ENCODE results near the gene UXT. TPM values are rescaled to one million over a fixed set of nuclear protein-coding genes. Genes with fewer than 3 reads are reported as not detected.

UXT gene
- total RNA-seq (2021; fragmentation: NEBNext Ultra II Directional; extraction: Animal tissue kit (Norgen Biotek cat#: 25700)) = 100 to 1,000 TPM in 4 of 6 experiments, 10 to 100 TPM in 2; 94.9 to 104 (median 101) TPM
- long read RNA-seq, transcript UXT-202 (6 exons, 701 nt) = minor isoform, 18 of 80 reads
- long read RNA-seq, transcript UXT-201 (7 exons, 574 nt) = major isoform, 60 of 80 reads
- long read RNA-seq, partial matches to known transcripts = 1 of 80 reads
- long read RNA-seq, other reads (novel, unspliced or antisense) = 1 of 80 reads

GRCh38 chrX:47658684-47659420 lies at the start of gene UXT:
Gene UXT (minus strand): TSS chrX:47659180. CDS start chrX:47658927, 253 bp downstream.
- peaks cover 23% of the 10 kb centered on the region for H3K4me1 Mint-ChIP-seq (ENCODE audit: low read depth)
- H3K27me3 Mint-ChIP-seq (ENCODE audit: insufficient read depth) = no peaks in the 10 kb centered on the region; the same call in 1 of the 2 replicates
- H3K27ac Mint-ChIP-seq = peak within 1 kb of the TSS; percentile 99
- H3K36me3 Mint-ChIP-seq (ENCODE audit: low read depth) = peaks cover 17% of the 10 kb centered on the region
- DNase-seq = peak; percentile 95
- H3K4me3 Mint-ChIP-seq = peak within 1 kb of the TSS; percentile 96
- TF ChIP-seq, protein P1, sequence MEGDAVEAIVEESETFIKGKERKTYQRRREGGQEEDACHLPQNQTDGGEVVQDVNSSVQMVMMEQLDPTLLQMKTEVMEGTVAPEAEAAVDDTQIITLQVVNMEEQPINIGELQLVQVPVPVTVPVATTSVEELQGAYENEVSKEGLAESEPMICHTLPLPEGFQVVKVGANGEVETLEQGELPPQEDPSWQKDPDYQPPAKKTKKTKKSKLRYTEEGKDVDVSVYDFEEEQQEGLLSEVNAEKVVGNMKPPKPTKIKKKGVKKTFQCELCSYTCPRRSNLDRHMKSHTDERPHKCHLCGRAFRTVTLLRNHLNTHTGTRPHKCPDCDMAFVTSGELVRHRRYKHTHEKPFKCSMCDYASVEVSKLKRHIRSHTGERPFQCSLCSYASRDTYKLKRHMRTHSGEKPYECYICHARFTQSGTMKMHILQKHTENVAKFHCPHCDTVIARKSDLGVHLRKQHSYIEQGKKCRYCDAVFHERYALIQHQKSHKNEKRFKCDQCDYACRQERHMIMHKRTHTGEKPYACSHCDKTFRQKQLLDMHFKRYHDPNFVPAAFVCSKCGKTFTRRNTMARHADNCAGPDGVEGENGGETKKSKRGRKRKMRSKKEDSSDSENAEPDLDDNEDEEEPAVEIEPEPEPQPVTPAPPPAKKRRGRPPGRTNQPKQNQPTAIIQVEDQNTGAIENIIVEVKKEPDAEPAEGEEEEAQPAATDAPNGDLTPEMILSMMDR (IDR thresholded peaks at IDR 0.05) = no peak
- H3K9me3 Mint-ChIP-seq = no peaks in the 10 kb centered on the region

GRCh38 chrX:47707031-47707780 lies 48.2 kb upstream of the UXT start:
- Mint-ChIP-seq H3K4me3 (no peak overlapping the region), H3K9me3 (no peaks in the 10 kb centered on the region), H3K36me3 (ENCODE audit: low read depth) (no peaks in the 10 kb centered on the region), H3K27me3 (ENCODE audit: insufficient read depth) (peaks cover 4% of the 10 kb centered on the region), H3K27ac (no peak overlapping the region), H3K4me1 (ENCODE audit: low read depth) (peaks cover 12% of the 10 kb centered on the region; the same call in 1 of the 2 replicates)
- no peak for DNase-seq
- TF ChIP-seq, protein P1 (IDR thresholded peaks at IDR 0.05) = no peak

- peaks cover 12% of the 10 kb centered on the region; the same call in 1 of the 2 replicates for H3K4me1 Mint-ChIP-seq (ENCODE audit: low read depth)
- H3K4me3 Mint-ChIP-seq = no peak overlapping the region; the same call in 1 of the 2 replicates
- peak; percentile 4 for DNase-seq
- peaks cover 5% of the 10 kb centered on the region for H3K27me3 Mint-ChIP-seq (ENCODE audit: insufficient read depth)
- no peaks in the 10 kb centered on the region for H3K9me3 Mint-ChIP-seq
- TF ChIP-seq, protein P1 (IDR thresholded peaks at IDR 0.05) = no peak
- no peaks in the 10 kb centered on the region for H3K36me3 Mint-ChIP-seq (ENCODE audit: low read depth)
- no peak overlapping the region for H3K27ac Mint-ChIP-seq
Measured at GRCh38 chrX:47706575-47706974, 47.6 kb upstream of the UXT start.

- TF ChIP-seq, protein P1 (IDR thresholded peaks at IDR 0.05) = no peak
- Mint-ChIP-seq H3K4me1 (ENCODE audit: low read depth) (peaks cover 12% of the 10 kb centered on the region; the same call in 1 of the 2 replicates), H3K9me3 (no peaks in the 10 kb centered on the region), H3K36me3 (ENCODE audit: low read depth) (no peaks in the 10 kb centered on the region), H3K27me3 (ENCODE audit: insufficient read depth) (peaks cover 5% of the 10 kb centered on the region), H3K27ac (no peak overlapping the region), H3K4me3 (no peak overlapping the region)
- no peak for DNase-seq
Measured at GRCh38 chrX:47704736-47705135, 45.8 kb upstream of the UXT start.

DNA sequence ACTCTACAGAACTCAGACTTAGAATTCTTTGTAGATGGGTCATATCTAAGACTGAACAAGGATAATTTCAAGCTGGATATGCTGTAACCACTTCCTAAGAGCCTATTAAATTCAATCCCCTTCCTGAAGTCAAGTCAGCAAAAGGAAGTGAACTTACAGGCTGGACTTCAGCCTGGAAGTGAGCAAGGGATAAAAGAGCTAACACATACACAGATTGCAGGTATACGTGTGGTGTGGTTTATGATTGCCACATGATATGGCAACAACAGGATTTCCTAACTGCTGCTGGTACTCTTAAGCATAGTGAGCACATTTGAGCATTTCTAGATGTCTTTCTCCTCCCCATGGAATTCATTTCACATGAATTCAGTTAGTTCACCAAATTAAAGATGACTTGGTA lies 38.2 kb upstream of the UXT start:
- Mint-ChIP-seq H3K4me3 (no peak overlapping the region), H3K4me1 (ENCODE audit: low read depth) (no peaks in the 10 kb centered on the region; the same call in 1 of the 2 replicates), H3K36me3 (ENCODE audit: low read depth) (no peaks in the 10 kb centered on the region), H3K27ac (no peak overlapping the region), H3K9me3 (no peaks in the 10 kb centered on the region), H3K27me3 (ENCODE audit: insufficient read depth) (peaks cover 2% of the 10 kb centered on the region; the same call in 1 of the 2 replicates)
- TF ChIP-seq, protein P1 (IDR thresholded peaks at IDR 0.05) = no peak
- DNase-seq = no peak

Data from HFFc6 (cell line).